GM12873 (cell line): ENCODE data around the gene USP20.

Source experiments
- TF ChIP-seq, protein P1 (sequence below): IDR thresholded peaks from 2 replicates; pipeline ENCODE4 v1.5.1; 2012; ENCODE audit warnings: low read depth, mild to moderate bottlenecking, moderate library complexity, low read length, control low read depth; ENCODE audit not compliant: insufficient read depth; ENCODE audit errors: missing control alignments

USP20 gene

GRCh38 chr9:129835860-129836223 lies 584 bp downstream of the USP20 start:
- TF ChIP-seq, protein P1, sequence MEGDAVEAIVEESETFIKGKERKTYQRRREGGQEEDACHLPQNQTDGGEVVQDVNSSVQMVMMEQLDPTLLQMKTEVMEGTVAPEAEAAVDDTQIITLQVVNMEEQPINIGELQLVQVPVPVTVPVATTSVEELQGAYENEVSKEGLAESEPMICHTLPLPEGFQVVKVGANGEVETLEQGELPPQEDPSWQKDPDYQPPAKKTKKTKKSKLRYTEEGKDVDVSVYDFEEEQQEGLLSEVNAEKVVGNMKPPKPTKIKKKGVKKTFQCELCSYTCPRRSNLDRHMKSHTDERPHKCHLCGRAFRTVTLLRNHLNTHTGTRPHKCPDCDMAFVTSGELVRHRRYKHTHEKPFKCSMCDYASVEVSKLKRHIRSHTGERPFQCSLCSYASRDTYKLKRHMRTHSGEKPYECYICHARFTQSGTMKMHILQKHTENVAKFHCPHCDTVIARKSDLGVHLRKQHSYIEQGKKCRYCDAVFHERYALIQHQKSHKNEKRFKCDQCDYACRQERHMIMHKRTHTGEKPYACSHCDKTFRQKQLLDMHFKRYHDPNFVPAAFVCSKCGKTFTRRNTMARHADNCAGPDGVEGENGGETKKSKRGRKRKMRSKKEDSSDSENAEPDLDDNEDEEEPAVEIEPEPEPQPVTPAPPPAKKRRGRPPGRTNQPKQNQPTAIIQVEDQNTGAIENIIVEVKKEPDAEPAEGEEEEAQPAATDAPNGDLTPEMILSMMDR = no peak

DNA sequence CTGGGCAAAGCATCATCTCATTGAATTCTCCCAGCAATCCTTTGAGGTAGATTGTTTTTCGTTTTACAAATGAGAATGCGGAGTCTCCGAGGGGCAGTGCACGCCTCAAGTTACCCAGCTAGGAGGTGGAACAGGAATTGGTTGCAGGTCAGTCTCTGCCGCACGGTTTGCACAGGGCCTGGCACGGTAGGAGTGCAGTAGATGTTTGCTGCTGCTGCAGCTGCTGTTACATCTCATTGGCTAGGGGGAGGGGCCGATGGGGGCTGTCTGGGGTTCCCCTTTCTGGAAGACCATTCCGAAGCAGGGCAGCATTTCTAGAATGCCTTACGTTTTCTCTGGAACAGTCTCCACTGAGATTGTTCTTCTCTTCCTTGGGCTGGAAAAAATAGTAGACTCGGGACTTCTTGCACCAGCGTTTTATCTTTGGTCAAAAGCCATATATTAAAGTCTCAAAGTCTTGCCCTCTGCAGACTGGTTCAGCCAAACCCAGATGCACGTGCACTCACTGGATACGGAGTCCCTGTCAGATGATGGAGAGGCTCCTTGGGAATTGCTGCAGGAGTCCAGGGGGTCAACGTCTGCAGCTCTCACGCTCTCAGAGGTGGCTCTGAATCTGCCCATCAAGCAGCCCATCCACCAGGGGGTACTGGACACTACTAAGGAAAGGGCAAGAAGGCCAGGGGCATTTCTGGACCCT lies 1.2 kb downstream of the USP20 start:
- TF ChIP-seq, protein P1 = no peak

DNA sequence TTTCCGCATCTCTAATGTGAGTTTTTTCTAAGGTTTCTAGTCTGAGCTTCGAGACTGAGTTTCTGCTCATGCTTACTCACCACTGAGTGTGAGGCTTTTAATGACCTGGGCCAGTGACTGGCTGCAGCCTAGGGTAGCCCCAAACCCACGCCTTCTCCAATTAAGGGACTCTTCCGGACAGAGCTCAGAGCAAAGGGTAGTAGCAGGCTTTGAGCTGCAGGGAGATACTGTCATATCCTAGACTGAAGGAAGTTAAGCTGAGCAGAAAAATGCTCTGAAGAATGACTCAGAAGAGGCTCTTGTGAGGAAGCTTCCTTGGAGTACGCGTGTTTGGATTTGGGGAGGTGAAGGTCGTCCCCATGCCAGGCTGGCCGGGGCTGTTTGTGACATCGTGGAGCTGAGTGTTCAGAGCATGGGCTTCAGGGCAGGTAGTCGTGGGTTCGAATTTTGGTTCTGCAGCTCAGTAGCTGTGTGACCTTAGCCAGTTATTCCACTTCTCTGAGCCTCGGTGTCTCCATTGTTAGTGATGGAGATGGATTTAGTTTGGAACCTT lies 3.5 kb downstream of the USP20 start:
- TF ChIP-seq, protein P1 = no peak

- TF ChIP-seq, protein P1 = no peak
These were observed 4.2 kb downstream of the USP20 start for GRCh38 chr9:129839324-129840023.

- TF ChIP-seq, protein P1 = no peak
These were observed 4.8 kb downstream of the USP20 start for GRCh38 chr9:129840034-129840433.

- TF ChIP-seq, protein P1 = no peak
These were observed 5.8 kb downstream of the USP20 start for GRCh38 chr9:129841071-129841470.

- TF ChIP-seq, protein P1 = no peak
These were observed 10.1 kb downstream of the USP20 start for GRCh38 chr9:129845373-129845772.
